IPS-18c (cell line): ENCODE measurements around the gene RXRB.

Experiments used
- H3K4me3 ChIP-seq: 2 replicates; pipeline ENCODE4 v1.7.0; 2013; ENCODE audit warnings: low read depth, mild to moderate bottlenecking, low read length, moderate library complexity; ENCODE audit not compliant: insufficient read depth
- H3K9me3 ChIP-seq: one replicate; pipeline ENCODE4 v1.6.1; 2013; ENCODE audit warnings: mild to moderate bottlenecking, low read length, moderate library complexity; ENCODE audit not compliant: control insufficient read depth, insufficient read depth

RXRB gene

DNA sequence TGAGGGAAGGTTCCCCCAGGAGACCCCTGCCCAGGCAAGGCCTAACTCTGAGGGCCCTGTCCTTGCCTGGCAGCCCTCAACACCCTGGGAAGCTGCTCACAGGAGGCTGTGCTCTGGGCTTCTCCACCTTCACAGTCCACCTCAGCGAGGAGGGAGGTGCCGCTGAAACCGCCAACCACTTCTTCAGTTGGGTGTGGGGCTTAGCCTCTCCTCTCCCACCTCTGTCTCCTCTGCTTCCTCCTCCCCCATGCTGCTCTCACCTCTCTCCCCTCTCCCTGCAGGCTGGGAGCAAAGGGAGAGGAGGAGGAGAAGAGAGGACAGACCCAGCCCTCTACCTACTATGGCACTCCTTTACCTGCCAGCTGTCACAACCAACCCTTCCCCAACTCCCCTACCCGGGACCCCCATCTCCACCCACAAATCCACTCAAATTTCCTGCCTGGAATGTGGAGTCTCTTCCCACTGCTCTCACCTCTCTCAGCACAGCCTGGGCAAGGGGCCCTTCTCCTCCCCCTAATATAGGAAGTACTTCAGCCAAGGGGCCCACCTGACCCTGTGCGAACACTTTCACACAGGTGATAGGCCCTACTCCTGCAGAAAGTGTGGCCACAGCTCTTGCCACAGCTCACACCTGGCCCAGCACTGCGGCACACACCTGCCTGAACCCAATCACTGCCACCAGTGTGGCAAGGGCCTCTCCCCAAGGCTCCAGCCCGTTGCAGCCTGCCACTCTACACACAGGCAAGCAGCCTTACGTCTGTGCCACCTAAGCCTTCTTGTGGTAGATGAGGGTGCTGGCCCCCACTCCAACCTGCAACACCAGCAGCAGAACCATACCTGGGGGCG, 15.0 kb upstream of the RXRB start:
- peaks cover 4% of the 10 kb centered on the region for H3K9me3 ChIP-seq
- H3K4me3 ChIP-seq, result no peak overlapping the region

GRCh38 chr6:33213989-33214335, 13.5 kb upstream of the RXRB start:
- peaks cover 4% of the 10 kb centered on the region for H3K9me3 ChIP-seq
- peak overlapping the region; percentile 70 for H3K4me3 ChIP-seq

GRCh38 chr6:33213166-33213988, 12.9 kb upstream of the RXRB start:
- Histone ChIP-seq H3K9me3 (peaks cover 4% of the 10 kb centered on the region), H3K4me3 (peak overlapping the region; percentile 70)

DNA sequence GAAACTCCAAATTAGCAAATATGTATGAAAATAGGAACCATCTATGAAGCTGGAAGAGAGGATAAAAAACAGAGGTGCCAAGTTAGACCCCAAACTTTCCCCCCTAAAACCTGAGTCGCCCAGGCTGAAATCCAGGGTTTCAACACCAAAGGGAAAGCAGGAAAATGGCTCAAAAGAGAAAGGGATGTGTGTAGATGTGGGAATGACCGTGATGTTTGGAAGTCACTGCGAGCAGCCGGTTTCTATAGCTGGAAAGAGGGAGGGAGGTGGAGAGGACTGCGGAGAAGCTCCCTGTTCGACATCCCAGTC, 12.3 kb upstream of the RXRB start:
- Histone ChIP-seq H3K9me3 (peaks cover 4% of the 10 kb centered on the region), H3K4me3 (peak overlapping the region; percentile 70)

GRCh38 chr6:33211666-33212422, 11.4 kb upstream of the RXRB start:
- Histone ChIP-seq H3K4me3 (no peak overlapping the region), H3K9me3 (peaks cover 2% of the 10 kb centered on the region)

DNA sequence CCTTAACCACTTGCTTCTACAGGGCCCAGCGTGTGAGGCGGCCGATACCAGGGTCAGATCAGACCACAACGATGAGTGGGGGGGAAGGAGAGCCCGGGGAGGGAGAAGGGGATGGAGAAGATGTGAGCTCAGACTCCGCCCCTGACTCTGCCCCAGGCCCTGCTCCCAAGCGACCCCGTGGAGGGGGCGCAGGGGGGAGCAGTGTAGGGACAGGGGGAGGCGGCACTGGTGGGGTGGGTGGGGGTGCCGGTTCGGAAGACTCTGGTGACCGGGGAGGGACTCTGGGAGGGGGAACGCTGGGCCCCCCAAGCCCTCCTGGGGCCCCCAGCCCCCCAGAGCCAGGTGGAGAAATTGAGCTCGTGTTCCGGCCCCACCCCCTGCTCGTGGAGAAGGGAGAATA, 10.7 kb upstream of the RXRB start:
- peaks cover 2% of the 10 kb centered on the region for H3K9me3 ChIP-seq
- no peak overlapping the region for H3K4me3 ChIP-seq

GRCh38 chr6:33209856-33210255, 9.4 kb upstream of the RXRB start:
- H3K9me3 ChIP-seq, result peaks cover 2% of the 10 kb centered on the region

GRCh38 chr6:33208091-33208967, 7.9 kb upstream of the RXRB start, which contains the start of gene RING1:
RING1 (plus strand) TSS chr6:33208500; CDS start chr6:33208823, 323 bp downstream.
- Histone ChIP-seq H3K4me3 (peak within 1 kb of the TSS; percentile 85), H3K9me3 (no peaks in the 10 kb centered on the region)

More at GRCh38 chr6:33209856-33210255, 9.4 kb upstream of the RXRB start:
- no peak overlapping the region for H3K4me3 ChIP-seq

- H3K9me3 ChIP-seq, result no peaks in the 10 kb centered on the region
- H3K4me3 ChIP-seq, result peak overlapping the region; percentile 85
These were observed 7.2 kb upstream of the RXRB start for GRCh38 chr6:33207552-33208090.

DNA sequence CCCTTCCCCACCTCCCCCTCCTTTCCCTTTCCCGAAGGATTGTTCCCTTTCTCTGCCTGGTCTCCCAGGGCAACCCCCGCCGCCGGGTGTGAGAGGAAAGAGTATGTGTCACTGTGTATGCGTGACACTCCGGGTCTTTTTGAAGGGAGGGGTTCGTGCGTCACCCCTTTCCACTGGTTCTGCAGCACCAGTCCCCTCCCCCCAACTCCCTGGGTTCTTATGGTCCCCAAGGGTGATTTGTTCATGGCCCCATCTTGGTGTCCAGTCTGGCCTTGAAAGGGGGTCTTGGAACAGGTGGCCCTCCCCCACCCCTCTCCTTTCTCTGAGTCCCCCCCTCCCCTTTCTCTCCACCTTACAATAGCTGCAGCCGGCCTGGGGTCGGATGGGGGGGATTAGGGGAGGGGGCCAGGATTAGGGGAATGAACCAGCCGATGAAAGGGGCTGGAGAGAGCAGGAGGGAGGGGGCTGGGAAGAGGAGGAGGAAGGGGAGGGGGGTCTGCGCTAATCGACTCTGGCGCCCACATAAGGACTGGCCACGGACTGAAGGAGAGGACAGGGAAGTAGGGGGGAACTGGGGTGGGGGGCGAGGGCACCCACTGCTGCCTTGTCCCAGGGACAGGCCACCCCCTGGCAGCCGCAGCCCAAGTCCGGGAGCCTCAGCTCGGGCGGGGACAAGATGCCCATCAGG, 6.5 kb upstream of the RXRB start:
- Histone ChIP-seq H3K4me3 (peak overlapping the region; percentile 85; the same call in 1 of the 2 replicates), H3K9me3 (no peaks in the 10 kb centered on the region)

DNA sequence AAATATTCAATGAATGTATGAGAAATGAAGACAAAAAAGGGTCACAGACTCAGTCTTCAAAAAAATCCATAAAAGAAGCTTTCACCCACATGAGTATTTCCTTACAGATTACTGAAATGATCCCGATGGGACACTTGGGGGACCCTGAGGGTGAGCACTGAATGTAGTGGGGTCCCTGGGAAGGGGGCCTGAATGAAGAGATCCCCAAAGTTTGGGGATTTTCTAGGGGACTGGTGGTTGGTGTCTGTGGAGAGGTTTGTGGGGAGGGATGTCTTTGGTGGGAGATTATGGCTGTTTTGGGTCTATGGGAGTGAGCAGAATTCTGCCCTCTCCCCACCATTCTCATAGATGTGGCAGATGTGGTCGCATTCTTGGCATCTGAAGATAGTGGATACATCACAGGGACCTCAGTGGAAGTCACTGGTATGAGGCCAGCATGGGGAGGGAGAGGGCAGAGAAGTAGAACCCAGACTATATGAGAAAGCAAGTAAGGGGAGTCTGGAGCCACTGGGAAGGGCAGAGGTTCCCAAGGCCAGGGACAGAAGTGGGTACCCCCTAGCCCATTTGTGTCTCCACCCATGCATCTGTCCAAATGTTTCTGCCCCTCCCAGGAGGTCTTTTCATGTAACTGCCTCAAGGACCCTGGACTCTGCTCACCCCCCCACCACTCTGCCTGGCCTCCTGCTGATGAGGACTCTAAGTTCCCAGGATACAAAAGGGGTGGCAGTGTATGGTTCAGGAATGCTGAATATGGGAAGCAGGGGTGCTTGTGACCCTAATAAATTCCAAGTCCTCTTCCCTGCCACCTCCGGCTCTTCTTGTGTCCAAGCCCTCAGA, 5.8 kb upstream of the RXRB start:
- Histone ChIP-seq H3K4me3 (no peak overlapping the region; the same call in 1 of the 2 replicates), H3K9me3 (no peaks in the 10 kb centered on the region)

- H3K9me3 ChIP-seq, result no peaks in the 10 kb centered on the region
- H3K4me3 ChIP-seq, result peak overlapping the region; percentile 85
These were observed 4.9 kb upstream of the RXRB start for GRCh38 chr6:33205191-33206026.

DNA sequence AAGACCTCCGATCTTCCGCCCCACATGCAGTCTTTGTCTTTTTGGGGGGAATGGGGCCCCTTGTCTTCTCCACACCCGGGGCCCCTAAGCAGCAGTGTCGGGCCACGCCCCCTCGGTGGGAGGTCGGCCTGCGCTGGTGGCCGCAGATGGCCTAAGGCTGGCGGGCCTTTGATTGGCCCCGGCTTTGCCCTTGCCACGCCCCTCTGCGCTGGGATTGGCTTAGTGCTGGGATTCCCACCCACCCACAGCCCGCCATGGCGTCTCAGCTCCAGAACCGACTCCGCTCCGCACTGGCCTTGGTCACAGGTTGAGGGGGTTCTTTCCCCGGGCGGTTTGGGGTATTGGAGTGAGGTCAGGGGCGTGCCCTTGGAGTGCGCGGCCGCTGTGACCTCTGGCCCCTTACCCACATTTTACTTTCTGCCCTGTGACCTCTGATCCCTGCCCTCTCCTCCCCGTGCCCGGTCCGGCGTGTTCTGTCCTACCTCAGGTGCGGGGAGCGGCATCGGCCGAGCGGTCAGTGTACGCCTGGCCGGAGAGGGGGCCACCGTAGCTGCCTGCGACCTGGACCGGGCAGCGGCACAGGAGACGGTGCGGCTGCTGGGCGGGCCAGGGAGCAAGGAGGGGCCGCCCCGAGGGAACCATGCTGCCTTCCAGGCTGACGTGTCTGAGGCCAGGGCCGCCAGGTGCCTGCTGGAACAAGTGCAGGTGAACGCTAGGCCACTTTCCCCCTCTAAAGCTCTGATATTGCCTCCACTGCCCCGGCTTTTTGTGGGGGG, 4.1 kb upstream of the RXRB start, which contains the start of gene HSD17B8:
HSD17B8 (plus strand) TSS at position 241 of the 776 bp plus-strand sequence; CDS start at position 255, 14 bp downstream.
- Histone ChIP-seq H3K9me3 (no peaks in the 10 kb centered on the region), H3K4me3 (peak within 1 kb of the TSS; percentile 85)

DNA sequence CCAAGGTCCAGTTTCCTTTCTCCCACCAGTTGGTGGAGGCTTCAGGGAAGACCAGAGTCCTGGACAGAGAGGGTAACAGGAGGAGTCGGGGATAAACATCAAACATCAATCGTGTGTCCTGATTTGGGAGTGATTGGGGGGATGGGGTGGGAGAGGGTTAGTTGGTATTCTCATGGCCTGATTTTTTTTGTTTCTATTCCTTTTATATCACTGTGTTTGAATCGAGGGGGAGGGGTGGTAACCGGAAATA, 3.6 kb upstream of the RXRB start:
- H3K4me3 ChIP-seq, result no peak overlapping the region; the same call in 1 of the 2 replicates
- no peaks in the 10 kb centered on the region for H3K9me3 ChIP-seq
